ENCODE data around the gene FAM98C. TPM values are rescaled to one million over a fixed set of nuclear protein-coding genes. Genes with fewer than 3 reads are reported as not detected.

FAM98C gene
- total and polyA plus RNA-seq, 2 donors (not counting 1 experiment from before 2014, with no cell fraction given): 44.1 to 73.5 TPM

GRCh38 chr19:38359242-38360021 lies 43.5 kb upstream of the FAM98C start:
- Histone ChIP-seq H3K79me2 (ENCODE audit: control insufficient read depth, insufficient read depth, low read length) (no peaks in the 10 kb centered on the region), H3K4me1 (ENCODE audit: control insufficient read depth in 2 of 2, insufficient read depth in 2 of 2, low read length in 2 of 2) (peaks cover 9 to 20% of the 10 kb centered on the region in 2 donors), H3K9ac (ENCODE audit: low read length) (no peak overlapping the region), H3K36me3 (replicated peaks in 1 of 2; ENCODE audit: control extremely low read depth in 1 of 2, control insufficient read depth in 1 of 2, extremely low read depth in 1 of 2, insufficient read depth in 2 of 2, low read length in 1 of 2) (no peaks in the 10 kb centered on the region), H3K4me2 (replicated peaks; ENCODE audit: low read depth, low read length, poor library complexity, severe bottlenecking) (no peak overlapping the region), H3K4me3 (ENCODE audit: control extremely low read depth in 1 of 5, extremely low read depth in 1 of 5, insufficient read depth in 1 of 5, low read depth in 2 of 5, low read length in 4 of 5) (no peak overlapping the region), H3K27ac (ENCODE audit: low read length in 2 of 2) (no peak overlapping the region), H3K27me3 (replicated peaks in 1 of 4; ENCODE audit: control extremely low read depth in 1 of 4, control insufficient read depth in 3 of 4, insufficient read depth in 4 of 4, low read length in 3 of 4) (peaks cover 0 to 18% (median 2%) of the 10 kb centered on the region in 4 experiments), H4K20me1 (ENCODE audit: control insufficient read depth, insufficient read depth, low read length, poor library complexity, severe bottlenecking) (no peaks in the 10 kb centered on the region), H2AFZ (ENCODE audit: insufficient read depth, low read depth, low read length, poor library complexity, severe bottlenecking) (no peak overlapping the region), H3K9me3 (ENCODE audit: control extremely low read depth in 1 of 3, control insufficient read depth in 2 of 3, insufficient read depth in 1 of 3, low read length in 2 of 3) (peaks cover 0 to 6% (median 0%) of the 10 kb centered on the region in 3 donors)
- TF ChIP-seq CTCF (IDR thresholded peaks at IDR 0.05) (no peak), EZH2 (IDR thresholded peaks at IDR 0.05; ENCODE audit: borderline replicate concordance, insufficient read depth, low read depth, low read length, poor library complexity, severe bottlenecking) (no peak)
- Mint-ChIP-seq H3K9me3 (ENCODE audit: insufficient read depth) (no peaks in the 10 kb centered on the region), H3K4me3 (peak overlapping the region; percentile 28), H3K27ac (no peak overlapping the region), H3K27me3 (peaks cover 13% of the 10 kb centered on the region), H3K4me1 (peaks cover 17% of the 10 kb centered on the region)
- no peak for ATAC-seq (ENCODE audit: low read depth)
- intact Hi-C loops (cut with micrococcal nuclease): no loop called here
- WGBS (ENCODE audit: insufficient coverage): 77% methylated on average over 8 of the region's 18 CpGs
- ChIA-PET CTCF (interaction anchor here (0.9 kb wide), 1 partner anchor 459 kb away, joined by 3 read pairs; no protein-coding TSS in a partner anchor), POLR2A (no interaction called here)
- DNase-seq: no peak

DNA sequence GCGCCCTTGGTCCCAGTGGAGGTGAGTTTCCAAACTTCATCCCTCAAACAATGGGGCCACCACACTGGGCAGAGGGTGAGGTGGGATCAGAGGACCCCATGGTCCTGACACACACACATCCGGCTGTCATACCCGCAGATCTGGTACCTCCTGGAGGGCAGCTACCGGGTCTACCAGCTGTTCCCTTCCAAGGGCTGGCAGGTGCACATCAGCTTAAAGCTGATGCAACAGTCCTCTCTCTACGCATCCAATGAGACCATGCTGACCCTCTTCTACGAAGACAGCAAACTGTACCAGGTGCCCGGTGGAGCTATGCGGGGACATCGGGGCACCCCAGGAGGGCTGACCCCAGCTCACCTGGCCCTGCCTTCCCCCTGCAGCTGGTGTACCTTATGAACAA lies 42.5 kb upstream of the FAM98C start:
- Histone ChIP-seq H3K9ac (ENCODE audit: low read length) (no peak overlapping the region), H3K4me3 (ENCODE audit: control extremely low read depth in 1 of 5, extremely low read depth in 1 of 5, insufficient read depth in 1 of 5, low read depth in 2 of 5, low read length in 4 of 5) (no peak overlapping the region), H2AFZ (ENCODE audit: insufficient read depth, low read depth, low read length, poor library complexity, severe bottlenecking) (no peak overlapping the region), H3K27ac (ENCODE audit: low read length in 2 of 2) (no peak overlapping the region), H3K36me3 (replicated peaks in 1 of 2; ENCODE audit: control extremely low read depth in 1 of 2, control insufficient read depth in 1 of 2, extremely low read depth in 1 of 2, insufficient read depth in 2 of 2, low read length in 1 of 2) (no peaks in the 10 kb centered on the region), H3K27me3 (replicated peaks in 1 of 4; ENCODE audit: control extremely low read depth in 1 of 4, control insufficient read depth in 3 of 4, insufficient read depth in 4 of 4, low read length in 3 of 4) (peaks cover 0 to 18% (median 2%) of the 10 kb centered on the region in 4 experiments), H3K4me2 (replicated peaks; ENCODE audit: low read depth, low read length, poor library complexity, severe bottlenecking) (no peak overlapping the region), H3K79me2 (ENCODE audit: control insufficient read depth, insufficient read depth, low read length) (no peaks in the 10 kb centered on the region), H4K20me1 (ENCODE audit: control insufficient read depth, insufficient read depth, low read length, poor library complexity, severe bottlenecking) (no peaks in the 10 kb centered on the region), H3K9me3 (ENCODE audit: control extremely low read depth in 1 of 3, control insufficient read depth in 2 of 3, insufficient read depth in 1 of 3, low read length in 2 of 3) (peaks cover 0 to 6% (median 0%) of the 10 kb centered on the region in 3 donors), H3K4me1 (ENCODE audit: control insufficient read depth in 2 of 2, insufficient read depth in 2 of 2, low read length in 2 of 2) (peaks cover 9 to 20% of the 10 kb centered on the region in 2 donors)
- CTCF ChIA-PET: no interaction called here
- Mint-ChIP-seq H3K9me3 (ENCODE audit: insufficient read depth) (no peaks in the 10 kb centered on the region), H3K27me3 (peaks cover 13% of the 10 kb centered on the region), H3K4me3 (peak overlapping the region; percentile 91), H3K27ac (no peak overlapping the region), H3K4me1 (peaks cover 17% of the 10 kb centered on the region)
- DNase-seq (no peak), ATAC-seq (ENCODE audit: low read depth) (no peak)
- POLR2A ChIA-PET: no interaction called here
- intact Hi-C loops (cut with micrococcal nuclease): no loop called here
- WGBS (ENCODE audit: insufficient coverage): 88% methylated on average over 9 of the region's 9 CpGs
- no peak for TF ChIP-seq CTCF (IDR thresholded peaks at IDR 0.05)
- no peak for TF ChIP-seq EZH2 (IDR thresholded peaks at IDR 0.05; ENCODE audit: borderline replicate concordance, insufficient read depth, low read depth, low read length, poor library complexity, severe bottlenecking)

All from B cell (primary cell).